ENCODE data around the gene FAM78B.

FAM78B gene

GRCh38 chr1:166117776-166118175, 49.0 kb downstream of the FAM78B start:
- no peak for TF ChIP-seq CTCF (conservative IDR thresholded peaks at IDR 0.05; ENCODE audit: low read depth, low read length)
- Histone ChIP-seq H3K4me2 (no peak overlapping the region), H3K79me2 (ENCODE audit: insufficient read depth, low read depth) (no peaks in the 10 kb centered on the region), H3K36me3 (ENCODE audit: insufficient read depth) (no peaks in the 10 kb centered on the region), H3K9ac (no peak overlapping the region), H2AFZ (ENCODE audit: low read depth) (no peak overlapping the region), H3K27ac (no peak overlapping the region), H3K27me3 (ENCODE audit: insufficient read depth, low read depth) (no peaks in the 10 kb centered on the region), H4K20me1 (ENCODE audit: insufficient read depth) (no peaks in the 10 kb centered on the region), H3K4me3 (IDR thresholded peaks at IDR 0.05; ENCODE audit: insufficient read depth, low read depth, low read length) (no peak overlapping the region), H3K4me1 (ENCODE audit: low read depth, poor library complexity, severe bottlenecking) (no peaks in the 10 kb centered on the region)

- H3K4me1 ChIP-seq (ENCODE audit: low read depth, poor library complexity, severe bottlenecking) = no peaks in the 10 kb centered on the region
- TF ChIP-seq CTCF (conservative IDR thresholded peaks at IDR 0.05; ENCODE audit: low read depth, low read length) = no peak
- H3K27me3 ChIP-seq (ENCODE audit: insufficient read depth, low read depth) = no peaks in the 10 kb centered on the region
- no peak overlapping the region for H3K9ac ChIP-seq
- H3K27ac ChIP-seq = no peak overlapping the region
- H2AFZ ChIP-seq (ENCODE audit: low read depth) = no peak overlapping the region
- no peak overlapping the region for H3K4me3 ChIP-seq (IDR thresholded peaks at IDR 0.05; ENCODE audit: insufficient read depth, low read depth, low read length)
- no peak overlapping the region for H3K4me2 ChIP-seq
- no peaks in the 10 kb centered on the region for H3K79me2 ChIP-seq (ENCODE audit: insufficient read depth, low read depth)
- H4K20me1 ChIP-seq (ENCODE audit: insufficient read depth) = no peaks in the 10 kb centered on the region
- no peaks in the 10 kb centered on the region for H3K36me3 ChIP-seq (ENCODE audit: insufficient read depth)
These were observed 50.8 kb downstream of the FAM78B start for GRCh38 chr1:166116026-166116425.

- Histone ChIP-seq H4K20me1 (ENCODE audit: insufficient read depth) (no peaks in the 10 kb centered on the region), H3K4me3 (IDR thresholded peaks at IDR 0.05; ENCODE audit: insufficient read depth, low read depth, low read length) (no peak overlapping the region), H3K4me2 (no peak overlapping the region), H3K9ac (no peak overlapping the region), H3K4me1 (ENCODE audit: low read depth, poor library complexity, severe bottlenecking) (no peaks in the 10 kb centered on the region), H3K36me3 (ENCODE audit: insufficient read depth) (no peaks in the 10 kb centered on the region), H3K27me3 (ENCODE audit: insufficient read depth, low read depth) (no peaks in the 10 kb centered on the region), H2AFZ (ENCODE audit: low read depth) (no peak overlapping the region), H3K27ac (no peak overlapping the region), H3K79me2 (ENCODE audit: insufficient read depth, low read depth) (no peaks in the 10 kb centered on the region)
- no peak for TF ChIP-seq CTCF (conservative IDR thresholded peaks at IDR 0.05; ENCODE audit: low read depth, low read length)
These were observed 52.4 kb downstream of the FAM78B start for GRCh38 chr1:166114419-166114818.

GRCh38 chr1:166113630-166114029, 53.2 kb downstream of the FAM78B start:
- H4K20me1 ChIP-seq (ENCODE audit: insufficient read depth) = no peaks in the 10 kb centered on the region
- no peak overlapping the region for H3K4me2 ChIP-seq
- H3K4me1 ChIP-seq (ENCODE audit: low read depth, poor library complexity, severe bottlenecking) = peaks cover 6% of the 10 kb centered on the region
- H3K27me3 ChIP-seq (ENCODE audit: insufficient read depth, low read depth) = no peaks in the 10 kb centered on the region
- H3K4me3 ChIP-seq (IDR thresholded peaks at IDR 0.05; ENCODE audit: insufficient read depth, low read depth, low read length) = no peak overlapping the region
- no peak for TF ChIP-seq CTCF (conservative IDR thresholded peaks at IDR 0.05; ENCODE audit: low read depth, low read length)
- H3K79me2 ChIP-seq (ENCODE audit: insufficient read depth, low read depth) = no peaks in the 10 kb centered on the region
- no peak overlapping the region for H3K27ac ChIP-seq
- H3K36me3 ChIP-seq (ENCODE audit: insufficient read depth) = no peaks in the 10 kb centered on the region
- H3K9ac ChIP-seq = no peak overlapping the region
- no peak overlapping the region for H2AFZ ChIP-seq (ENCODE audit: low read depth)
